ENCODE data around the gene UBAC1.

UBAC1 gene

GRCh38 chr9:135937521-135938489 lies 23.4 kb downstream of the UBAC1 start:
- no peak overlapping the region for H3K4me3 ChIP-seq (ENCODE audit: low read depth, low read length)
- DNase-seq (ENCODE audit: low read depth), result no peak
- TF ChIP-seq CTCF (conservative IDR thresholded peaks at IDR 0.05; ENCODE audit: low read depth, low read length), result no peak

- no peak for DNase-seq (ENCODE audit: low read depth)
- no peak overlapping the region for H3K4me3 ChIP-seq (ENCODE audit: low read depth, low read length)
- TF ChIP-seq CTCF (conservative IDR thresholded peaks at IDR 0.05; ENCODE audit: low read depth, low read length), result no peak
Observed at GRCh38 chr9:135933114-135933513, 28.1 kb downstream of the UBAC1 start.

- TF ChIP-seq CTCF (conservative IDR thresholded peaks at IDR 0.05; ENCODE audit: low read depth, low read length), result no peak
Observed at GRCh38 chr9:135932656-135933055, 28.5 kb downstream of the UBAC1 start.

GRCh38 chr9:135931349-135931820 lies 29.8 kb downstream of the UBAC1 start:
- no peak for DNase-seq (ENCODE audit: low read depth)
- TF ChIP-seq CTCF (conservative IDR thresholded peaks at IDR 0.05; ENCODE audit: low read depth, low read length), result no peak
- no peak overlapping the region for H3K4me3 ChIP-seq (ENCODE audit: low read depth, low read length)

More at GRCh38 chr9:135932656-135933055, 28.5 kb downstream of the UBAC1 start:
- H3K4me3 ChIP-seq (ENCODE audit: low read depth, low read length), result no peak overlapping the region
- no peak for DNase-seq (ENCODE audit: low read depth)

- no peak overlapping the region for H3K4me3 ChIP-seq (ENCODE audit: low read depth, low read length)
- no peak for TF ChIP-seq CTCF (conservative IDR thresholded peaks at IDR 0.05; ENCODE audit: low read depth, low read length)
- DNase-seq (ENCODE audit: low read depth), result no peak
Observed at GRCh38 chr9:135930446-135931345, 30.5 kb downstream of the UBAC1 start.

- no peak overlapping the region for H3K4me3 ChIP-seq (ENCODE audit: low read depth, low read length)
- TF ChIP-seq CTCF (conservative IDR thresholded peaks at IDR 0.05; ENCODE audit: low read depth, low read length), result no peak
- no peak for DNase-seq (ENCODE audit: low read depth)
Observed at GRCh38 chr9:135929656-135930445, 31.3 kb downstream of the UBAC1 start.

All from choroid plexus epithelial cell (primary cell).